HG02798 (cell line): ENCODE results near the gene DDX17.
"Not testable (repeated sequence)": the region's sequence is repeated elsewhere in the genome, so short reads cannot be mapped to it uniquely, and the experiment has no call there.

Source experiments
- ATAC-seq: cut with Tn5 transposase; IDR thresholded peaks from one replicate; pipeline ENCODE4 v1.9.1; 2021; ENCODE audit warnings: mild to moderate bottlenecking; ENCODE audit not compliant: unreplicated experiment, poor library complexity

The DDX17 gene

GRCh38 chr22:38494498-38494897 is 11.6 kb downstream of the DDX17 start:
- ATAC-seq: no peak

GRCh38 chr22:38491707-38492348 is 14.3 kb downstream of the DDX17 start:
- ATAC-seq: no peak

- no peak for ATAC-seq
Measured at GRCh38 chr22:38490915-38491314, 15.2 kb downstream of the DDX17 start.

GRCh38 chr22:38490475-38490874 is 15.6 kb downstream of the DDX17 start:
- ATAC-seq: no peak

- ATAC-seq: no peak
Measured at GRCh38 chr22:38489561-38490145, 16.5 kb downstream of the DDX17 start.

GRCh38 chr22:38489142-38489541 is 17.0 kb downstream of the DDX17 start:
- ATAC-seq: no peak

GRCh38 chr22:38487946-38488345 is 18.2 kb downstream of the DDX17 start:
- ATAC-seq: no peak

GRCh38 chr22:38485783-38486182 is 20.3 kb downstream of the DDX17 start:
- ATAC-seq: no peak

GRCh38 chr22:38484244-38484643 is 21.9 kb downstream of the DDX17 start:
- ATAC-seq: no peak

GRCh38 chr22:38482662-38483308 is 23.3 kb downstream of the DDX17 start:
- no peak for ATAC-seq

GRCh38 chr22:38481871-38482332 is 24.2 kb downstream of the DDX17 start:
- ATAC-seq: no peak

- ATAC-seq: no peak
Measured at GRCh38 chr22:38481162-38481870, 24.8 kb downstream of the DDX17 start.

- ATAC-seq: no peak
Measured at GRCh38 chr22:38479096-38479837, 26.8 kb downstream of the DDX17 start.

- ATAC-seq: no peak
Measured at GRCh38 chr22:38477585-38477984, 28.5 kb downstream of the DDX17 start.

GRCh38 chr22:38474003-38474607 is 32.0 kb downstream of the DDX17 start:
- ATAC-seq: no peak

- no peak for ATAC-seq
Measured at GRCh38 chr22:38471237-38471636, 34.9 kb downstream of the DDX17 start.

- not testable (repeated sequence) for ATAC-seq
Measured at GRCh38 chr22:38470179-38470578, 35.9 kb downstream of the DDX17 start.

GRCh38 chr22:38469306-38469781 is 36.8 kb downstream of the DDX17 start:
- no peak for ATAC-seq

- ATAC-seq: no peak
Measured at GRCh38 chr22:38468443-38469305, 37.4 kb downstream of the DDX17 start.
